Esophagus squamous epithelium (tissue), 4 donors: ENCODE data around the gene PNCK.

Experiments
- CTCF ChIP-seq, 6 experiments: fragments of 450-650 bp in 4 of 6; fragments of 200-600 bp in 2 of 6; sonication (generic) in 2 of 6; IDR thresholded peaks; one replicate each; pipeline ENCODE4 v1.5.1; 2016 to 2019; ENCODE audit warnings: antibody characterized with exemption in 6 of 6, mild to moderate bottlenecking in 4 of 6, moderate library complexity in 4 of 6
- POLR2A ChIP-seq, 4 donors: fragments of 450-650 bp; IDR thresholded peaks; one replicate each; pipeline ENCODE4 v1.6.1; 2017; ENCODE audit warnings: antibody characterized with exemption in 4 of 4, mild to moderate bottlenecking in 4 of 4, moderate library complexity in 3 of 4

- TF ChIP-seq POLR2A (IDR thresholded peaks at IDR 0.05): no peak
- peak; percentile 33 to 86 (median 78) for TF ChIP-seq CTCF (IDR thresholded peaks at IDR 0.05)
These were observed 5.6 kb downstream of the PNCK start for GRCh38 chrX:153667956-153668396.
